Uterus (tissue), 2 donors: Measurements from ENCODE around the gene TTLL10.

Experiments
- CTCF ChIP-seq, 4 experiments: fragments of 200-600 bp in 2 of 4; fragments of 450-650 bp in 2 of 4; sonication (generic) in 2 of 4; IDR thresholded peaks; one replicate each; pipeline ENCODE4 v1.5.1; 2016 to 2019; ENCODE audit warnings: antibody characterized with exemption in 4 of 4, mild to moderate bottlenecking in 2 of 4, moderate library complexity in 1 of 4
- POLR2A ChIP-seq, 2 donors: fragments of 450-650 bp; IDR thresholded peaks; one replicate each; pipeline ENCODE4 v1.6.1; 2016; ENCODE audit warnings: antibody characterized with exemption in 2 of 2, mild to moderate bottlenecking in 1 of 2, moderate library complexity in 1 of 2

GRCh38 chr1:1213345-1214265 is 39.9 kb downstream of the TTLL10 start, which contains the start of gene TNFRSF4:
- TF ChIP-seq CTCF (IDR thresholded peaks at IDR 0.05): no peak
- TF ChIP-seq POLR2A (IDR thresholded peaks at IDR 0.05): no peak
